Heart left ventricle (tissue), 16 donors: ENCODE data around the gene EIF2B2. TPM values are rescaled to one million over a fixed set of nuclear protein-coding genes. Genes with fewer than 3 reads are reported as not detected.

Experiments used
- ATAC-seq, 4 donors: fragments of 200-7000 bp; cut with Tn5 transposase; one replicate each; pipeline ENCODE4 v1.9.1; 2020 to 2022; ENCODE audit warnings: moderate library complexity in 4 of 4, mild to moderate bottlenecking in 3 of 4, moderate number of reproducible peaks in 1 of 4
- DNase-seq, 5 donors: peaks; one replicate each; pipeline ENCODE4 v3.0.0-alpha.2; 2020
- H3K27ac ChIP-seq, 12 donors: fragments of 200-600 bp; sonication (generic) in 4 of 12; one replicate each; pipeline versions ENCODE4 v1.5.0 to v1.8.0; 2016 to 2022; ENCODE audit warnings: mild to moderate bottlenecking in 2 of 12
- H3K27me3 ChIP-seq, 9 donors: fragments of 200-600 bp; sonication (generic) in 2 of 9; one replicate each; pipeline versions ENCODE4 v1.5.1 to v1.8.0; 2016 to 2022; ENCODE audit warnings: mild to moderate bottlenecking in 3 of 9
- H3K36me3 ChIP-seq, 9 donors: fragments of 200-600 bp; sonication (generic) in 2 of 9; one replicate each; pipeline versions ENCODE4 v1.5.0 to v1.8.0; 2018 to 2022; ENCODE audit warnings: mild to moderate bottlenecking in 2 of 9
- H3K4me1 ChIP-seq, 12 donors: fragments of 200-600 bp; sonication (generic) in 4 of 12; one replicate each; pipeline versions ENCODE4 v1.5.0 to v1.8.0; 2016 to 2022; ENCODE audit warnings: mild to moderate bottlenecking in 3 of 12
- H3K4me3 ChIP-seq, 12 donors: fragments of 200-600 bp; sonication (generic) in 4 of 12; one replicate each; pipeline versions ENCODE4 v1.5.0 to v1.8.0; 2017 to 2022; ENCODE audit warnings: mild to moderate bottlenecking in 9 of 12, moderate library complexity in 4 of 12
- H3K9me3 ChIP-seq, 12 donors: fragments of 200-600 bp; sonication (generic) in 4 of 12; one replicate each; pipeline versions ENCODE4 v1.5.0 to v1.8.0; 2016 to 2022; ENCODE audit warnings: mild to moderate bottlenecking in 1 of 12
- CTCF ChIP-seq, 12 donors: fragments of 200-600 bp; sonication (generic) in 4 of 12; IDR thresholded peaks; one replicate each; pipeline versions ENCODE4 v1.5.0 to v1.8.0; 2018 to 2022; ENCODE audit warnings: antibody characterized with exemption in 12 of 12, mild to moderate bottlenecking in 5 of 12
- POLR2A ChIP-seq, 2 donors: fragments of 450-650 bp; IDR thresholded peaks; one replicate each; pipeline ENCODE4 v1.6.1; 2017; ENCODE audit warnings: antibody characterized with exemption in 2 of 2, mild to moderate bottlenecking in 2 of 2, moderate library complexity in 2 of 2
- WGBS, 4 donors: extraction: QIAGEN DNeasy Blood & Tissue Kit in 2 of 4; methylation state at CpG; one replicate each; pipeline versions ENCODE4 v1.1.5 to v1.1.7; 2013 to 2018; 5-methylcytosine and 5-hydroxymethylcytosine counted together
- intact Hi-C, 10 donors: fragments of 100-400 bp; cut with DNase I; formaldehyde crosslinking; loops; one replicate each; pipeline versions ENCODE4 v1.11.1 to v1.14.2; 2022
- polyA plus RNA-seq, 2 donors: library from polyadenylated mRNA; stranded (reverse); fragments of 200-250 nt; gene quantifications; one replicate each; pipeline ENCODE4 v1.2.3, GENCODE V29; 2013
- total RNA-seq, 9 donors: library from RNA; depleted of rRNA in 2 of 9; stranded (reverse); fragments of >200 nt in 2 of 9; fragmentation: NEBNext Ultra II Directional in 3 of 9; extraction: Animal tissue kit (Norgen Biotek cat#: 25700) in 3 of 9; gene quantifications; one replicate each; pipeline versions ENCODE4 v1.1.0 to v1.2.4, GENCODE V29; 2016 to 2023
- donor health status: ischemic (EF 13 %, LVEDD 7.1; RV severe dilation, severe dysfunction).
- donor health status: healthy with polysubstance abuse.
- donor health status: DM: no; HTN: yes; CAD: no.
- donor health status: DM: no; HTN: no; CAD: no.
- donor health status: ischemic (EF 25% LVEDD 6.9; RV normal size, moderate dysfunction).
- donor health status: ischemic (EF 25% LVEDD 5.7; RV mildly dilated, moderate dysfunction).
- donor health status: healthy.
- donor health status: DM: yes; HTN: yes; CAD: no.
- donor health status: ischemic (EF 35%, LVEDD 5.7; RV mildly dilated, moderate dysfunction).
- donor health status: nonischemic (EF 11% LVEDD 7.7; RV severe dilation, severe dysfunction).
- donor health status: DM: yes; HTN: yes; CAD: no.
- donor health status: PGD.
- donor health status: ischemic (EF 29% LVEDD 5.4; RV normal size, mild dysfunction).
- donor health status: nonischemic (EF 23%, LVEDD 6.1; RV moderate dilation, normal function).

EIF2B2 gene
- total and polyA plus RNA-seq, 11 donors: 16.0 to 68.8 (median 30.3) TPM

GRCh38 chr14:74977164-74977900 is 25.4 kb upstream of the EIF2B2 start:
- Histone ChIP-seq H3K36me3 (no peaks in the 10 kb centered on the region), H3K4me3 (no peak overlapping the region), H3K9me3 (no peaks in the 10 kb centered on the region), H3K27ac (peak overlapping the region in 1 of 12 donors; percentile 14), H3K27me3 (no peaks in the 10 kb centered on the region), H3K4me1 (peaks cover 7 to 80% (median 44%) of the 10 kb centered on the region in 12 donors)
- intact Hi-C loops: loop anchor here in 1 of 10 donors (1.0 kb wide), 1 partner anchor 36 kb away; no protein-coding TSS in a partner anchor
- TF ChIP-seq CTCF (IDR thresholded peaks at IDR 0.05) (no peak), POLR2A (IDR thresholded peaks at IDR 0.05) (no peak)
- ATAC-seq: no peak
- WGBS, 4 donors: 89 to 92% (median 90%) methylated on average over 9 to 12 of the region's 12 CpGs
- DNase-seq: no peak

- no peaks in the 10 kb centered on the region for H3K9me3 ChIP-seq
- H3K4me3 ChIP-seq: no peak overlapping the region
- no peak for ATAC-seq
- intact Hi-C loops: loop anchor here in 1 of 10 donors (1.0 kb wide), 1 partner anchor 37 kb away; no protein-coding TSS in a partner anchor
- H3K36me3 ChIP-seq: no peaks in the 10 kb centered on the region
- DNase-seq: no peak
- peak overlapping the region in 1 of 12 donors; percentile 14 for H3K27ac ChIP-seq
- TF ChIP-seq CTCF (IDR thresholded peaks at IDR 0.05): no peak
- TF ChIP-seq POLR2A (IDR thresholded peaks at IDR 0.05): no peak
- H3K27me3 ChIP-seq: no peaks in the 10 kb centered on the region
- WGBS, 4 donors: 69 to 74% (median 72%) methylated on average over 6 of the region's 6 CpGs
- peaks cover 7 to 79% (median 41%) of the 10 kb centered on the region in 12 donors for H3K4me1 ChIP-seq
Measured at GRCh38 chr14:74977901-74978385, 24.8 kb upstream of the EIF2B2 start.

- no peak for ATAC-seq
Measured at GRCh38 chr14:74978416-74978947, 24.2 kb upstream of the EIF2B2 start.

More at GRCh38 chr14:74978416-74978947, 24.2 kb upstream of the EIF2B2 start:
- H3K4me1 ChIP-seq: peaks cover 6 to 73% (median 35%) of the 10 kb centered on the region in 12 donors
- no peaks in the 10 kb centered on the region for H3K36me3 ChIP-seq
- H3K27ac ChIP-seq: peak overlapping the region in 1 of 12 donors; percentile 34
- peak in 1 of 5 donors; percentile 26 for DNase-seq
- no peak overlapping the region for H3K4me3 ChIP-seq
- TF ChIP-seq CTCF (IDR thresholded peaks at IDR 0.05): no peak
- TF ChIP-seq POLR2A (IDR thresholded peaks at IDR 0.05): no peak
- intact Hi-C loops: no loop called here
- H3K9me3 ChIP-seq: no peaks in the 10 kb centered on the region
- H3K27me3 ChIP-seq: no peaks in the 10 kb centered on the region
- WGBS, 4 donors: 74 to 80% (median 79%) methylated on average over 11 of the region's 11 CpGs
